Tibial nerve (tissue), 3 donors: Measurements from ENCODE around the gene TGM1.

ENCODE experiments used
- POLR2A ChIP-seq, 2 donors: fragments of 450-650 bp; IDR thresholded peaks; one replicate each; pipeline ENCODE4 v1.6.1; 2017; ENCODE audit warnings: antibody characterized with exemption in 2 of 2, mild to moderate bottlenecking in 2 of 2, moderate library complexity in 2 of 2
- TF ChIP-seq, protein P1 (sequence below), 5 experiments: fragments of 200-600 bp in 3 of 5; fragments of 450-650 bp in 2 of 5; sonication (generic) in 3 of 5; IDR thresholded peaks; one replicate each; pipeline ENCODE4 v1.5.1; 2016 to 2019; ENCODE audit warnings: antibody characterized with exemption in 5 of 5, mild to moderate bottlenecking in 3 of 5, moderate library complexity in 2 of 5

DNA sequence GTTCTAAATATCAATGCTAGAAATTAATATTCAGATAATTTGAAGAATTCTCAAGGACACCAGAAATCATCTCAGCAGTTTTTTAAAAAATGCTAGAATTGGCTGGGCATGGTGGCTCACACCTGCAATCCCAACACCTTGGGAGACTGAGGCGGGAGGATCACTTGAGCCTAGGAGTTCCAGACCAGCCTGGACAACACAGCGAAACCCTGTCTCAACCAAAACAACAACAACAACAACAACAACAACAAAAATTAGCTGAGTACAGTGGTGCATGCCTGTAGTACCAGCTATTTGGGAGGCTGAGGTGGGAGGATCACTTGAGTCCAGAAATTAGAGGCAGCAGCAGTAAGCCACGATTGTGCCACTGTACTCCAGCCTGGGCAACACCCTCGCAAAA, 43.9 kb downstream of the TGM1 start:
- no peak for TF ChIP-seq POLR2A (IDR thresholded peaks at IDR 0.05)
- TF ChIP-seq, protein P1, sequence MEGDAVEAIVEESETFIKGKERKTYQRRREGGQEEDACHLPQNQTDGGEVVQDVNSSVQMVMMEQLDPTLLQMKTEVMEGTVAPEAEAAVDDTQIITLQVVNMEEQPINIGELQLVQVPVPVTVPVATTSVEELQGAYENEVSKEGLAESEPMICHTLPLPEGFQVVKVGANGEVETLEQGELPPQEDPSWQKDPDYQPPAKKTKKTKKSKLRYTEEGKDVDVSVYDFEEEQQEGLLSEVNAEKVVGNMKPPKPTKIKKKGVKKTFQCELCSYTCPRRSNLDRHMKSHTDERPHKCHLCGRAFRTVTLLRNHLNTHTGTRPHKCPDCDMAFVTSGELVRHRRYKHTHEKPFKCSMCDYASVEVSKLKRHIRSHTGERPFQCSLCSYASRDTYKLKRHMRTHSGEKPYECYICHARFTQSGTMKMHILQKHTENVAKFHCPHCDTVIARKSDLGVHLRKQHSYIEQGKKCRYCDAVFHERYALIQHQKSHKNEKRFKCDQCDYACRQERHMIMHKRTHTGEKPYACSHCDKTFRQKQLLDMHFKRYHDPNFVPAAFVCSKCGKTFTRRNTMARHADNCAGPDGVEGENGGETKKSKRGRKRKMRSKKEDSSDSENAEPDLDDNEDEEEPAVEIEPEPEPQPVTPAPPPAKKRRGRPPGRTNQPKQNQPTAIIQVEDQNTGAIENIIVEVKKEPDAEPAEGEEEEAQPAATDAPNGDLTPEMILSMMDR (IDR thresholded peaks at IDR 0.05) = no peak
